Measurements from ENCODE around the gene CYP2S1.
"Not testable (repeated sequence)": the region's sequence is repeated elsewhere in the genome, so short reads cannot be mapped to it uniquely, and the experiment has no call there.

The CYP2S1 gene, protein sequence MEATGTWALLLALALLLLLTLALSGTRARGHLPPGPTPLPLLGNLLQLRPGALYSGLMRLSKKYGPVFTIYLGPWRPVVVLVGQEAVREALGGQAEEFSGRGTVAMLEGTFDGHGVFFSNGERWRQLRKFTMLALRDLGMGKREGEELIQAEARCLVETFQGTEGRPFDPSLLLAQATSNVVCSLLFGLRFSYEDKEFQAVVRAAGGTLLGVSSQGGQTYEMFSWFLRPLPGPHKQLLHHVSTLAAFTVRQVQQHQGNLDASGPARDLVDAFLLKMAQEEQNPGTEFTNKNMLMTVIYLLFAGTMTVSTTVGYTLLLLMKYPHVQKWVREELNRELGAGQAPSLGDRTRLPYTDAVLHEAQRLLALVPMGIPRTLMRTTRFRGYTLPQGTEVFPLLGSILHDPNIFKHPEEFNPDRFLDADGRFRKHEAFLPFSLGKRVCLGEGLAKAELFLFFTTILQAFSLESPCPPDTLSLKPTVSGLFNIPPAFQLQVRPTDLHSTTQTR

DNA sequence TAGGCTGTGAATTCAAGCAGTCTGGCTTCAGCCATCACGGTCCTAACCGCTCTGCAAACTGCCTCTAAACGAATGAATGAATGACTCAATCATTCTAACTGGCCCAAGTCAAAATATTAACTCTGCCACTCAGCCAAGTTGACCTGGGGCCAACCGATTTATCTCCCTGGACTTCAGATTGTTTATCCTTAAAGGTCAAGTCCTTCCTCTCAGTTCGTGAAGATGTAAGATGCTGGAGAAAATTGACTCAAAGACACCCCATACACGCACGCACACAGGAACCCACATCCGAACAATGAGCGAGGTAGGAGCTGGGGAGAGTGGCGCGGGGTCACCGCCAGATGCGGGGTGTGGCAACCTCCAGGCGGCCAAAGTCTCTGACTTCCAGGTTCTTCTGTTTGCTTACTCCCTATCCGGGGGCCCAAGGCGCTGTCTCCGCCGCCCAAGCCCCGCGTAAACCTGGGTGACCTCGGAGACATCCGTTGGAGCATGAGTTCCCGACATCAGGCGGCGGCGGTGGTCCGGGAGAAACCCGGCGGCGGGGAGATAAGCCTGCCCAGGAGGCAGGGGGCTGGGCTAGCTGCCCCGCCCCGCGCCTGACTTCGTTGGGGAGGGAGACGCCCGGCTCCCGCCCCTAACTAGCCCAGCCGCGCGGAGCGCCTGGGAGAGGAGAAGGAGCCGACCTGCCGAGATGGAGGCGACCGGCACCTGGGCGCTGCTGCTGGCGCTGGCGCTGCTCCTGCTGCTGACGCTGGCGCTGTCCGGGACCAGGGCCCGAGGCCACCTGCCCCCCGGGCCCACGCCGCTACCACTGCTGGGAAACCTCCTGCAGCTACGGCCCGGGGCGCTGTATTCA, at the start of gene CYP2S1:
CYP2S1 (plus strand) TSS at position 646 of the 856 bp plus-strand sequence; CDS start at position 692, 46 bp downstream.
- intact Hi-C loops (cut with DNase I), result no loop called here

GRCh38 chr19:41144403-41144802, 48.6 kb upstream of the CYP2S1 start:
- intact Hi-C loops (cut with DNase I), result loop anchor here (2.0 to 10.0 kb wide), 2 partner anchors 170 to 482 kb away; no protein-coding TSS in a partner anchor

More for the DNA sequence above, at the start of gene CYP2S1:
- peak in 2 of 10 donors; percentile 16 to 84 for DNase-seq

DNA sequence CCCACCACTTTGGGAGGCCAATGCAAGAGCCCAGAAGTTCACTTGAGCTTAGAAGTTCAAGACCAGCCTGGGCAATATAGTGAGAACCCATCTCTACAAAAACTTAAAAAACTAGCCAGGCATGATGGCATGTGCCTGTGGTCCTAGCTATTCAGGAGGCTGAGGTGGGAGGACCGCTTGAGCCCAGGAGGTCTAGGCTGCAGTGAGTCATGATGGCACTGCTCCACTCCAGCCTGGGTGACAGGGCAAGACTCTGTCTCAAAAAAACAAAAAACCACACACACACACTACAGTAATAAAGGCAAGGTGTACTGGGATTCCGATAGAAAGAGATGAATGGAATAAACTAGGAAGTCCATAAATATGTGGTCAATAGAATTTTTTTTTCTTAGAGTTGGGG, 43.2 kb upstream of the CYP2S1 start:
- intact Hi-C loops (cut with DNase I), result loop anchor here (10.0 kb wide), 1 partner anchor 175 kb away; no protein-coding TSS in a partner anchor
- DNase-seq, result no peak

More at GRCh38 chr19:41144403-41144802, 48.6 kb upstream of the CYP2S1 start:
- peak in 8 of 10 donors; percentile 26 to 94 (median 70) for DNase-seq

DNA sequence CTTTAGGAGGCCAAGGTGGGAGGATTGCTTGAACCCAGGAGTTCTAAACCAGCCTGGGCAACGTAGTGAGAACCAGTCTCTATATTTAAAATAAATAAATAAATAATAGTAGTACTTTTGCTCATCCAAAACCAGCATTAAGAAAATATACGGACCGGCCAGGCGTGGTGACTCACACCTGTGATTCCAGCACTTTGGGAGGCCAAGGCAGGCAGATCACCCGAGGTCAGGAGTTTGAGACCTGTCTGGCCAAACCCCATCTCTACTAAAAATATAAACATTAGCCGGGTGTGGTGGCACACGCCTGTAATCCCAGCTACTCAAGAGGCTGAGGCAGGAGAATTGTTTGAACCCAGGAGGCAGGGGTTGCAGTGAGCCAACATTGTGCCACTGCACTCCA, 42.0 kb upstream of the CYP2S1 start:
- intact Hi-C loops (cut with DNase I); DNase-seq: not testable (repeated sequence)

- intact Hi-C loops (cut with DNase I), result no loop called here
- DNase-seq, result no peak
Measured at GRCh38 chr19:41154060-41154459, 39.0 kb upstream of the CYP2S1 start.

- intact Hi-C loops (cut with DNase I), result no loop called here
Measured at GRCh38 chr19:41156207-41156606, 36.8 kb upstream of the CYP2S1 start.

GRCh38 chr19:41159881-41160280, 33.1 kb upstream of the CYP2S1 start:
- intact Hi-C loops (cut with DNase I), result no loop called here
- no peak for DNase-seq

More at GRCh38 chr19:41156207-41156606, 36.8 kb upstream of the CYP2S1 start:
- no peak for DNase-seq

DNA sequence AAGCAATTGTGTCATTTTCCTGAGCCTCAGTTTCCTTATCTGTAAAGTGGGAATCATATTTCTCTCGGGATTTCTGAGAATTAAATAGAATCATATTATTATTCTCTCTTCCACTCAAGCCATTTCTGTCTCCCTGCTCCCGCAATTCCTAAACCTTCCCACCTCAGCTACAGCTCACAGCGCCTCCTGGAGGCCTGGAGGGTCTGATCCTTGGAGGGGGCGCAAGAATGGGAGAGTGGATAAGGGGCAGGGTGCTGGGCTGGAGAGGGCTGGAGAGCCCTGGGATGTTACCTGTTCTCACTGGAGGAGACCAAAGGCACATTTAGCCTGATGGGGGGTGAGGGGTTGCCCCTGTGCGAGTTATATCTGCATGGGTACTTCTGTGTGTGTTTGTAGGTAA, 31.1 kb upstream of the CYP2S1 start:
- intact Hi-C loops (cut with DNase I), result no loop called here
- no peak for DNase-seq

DNA sequence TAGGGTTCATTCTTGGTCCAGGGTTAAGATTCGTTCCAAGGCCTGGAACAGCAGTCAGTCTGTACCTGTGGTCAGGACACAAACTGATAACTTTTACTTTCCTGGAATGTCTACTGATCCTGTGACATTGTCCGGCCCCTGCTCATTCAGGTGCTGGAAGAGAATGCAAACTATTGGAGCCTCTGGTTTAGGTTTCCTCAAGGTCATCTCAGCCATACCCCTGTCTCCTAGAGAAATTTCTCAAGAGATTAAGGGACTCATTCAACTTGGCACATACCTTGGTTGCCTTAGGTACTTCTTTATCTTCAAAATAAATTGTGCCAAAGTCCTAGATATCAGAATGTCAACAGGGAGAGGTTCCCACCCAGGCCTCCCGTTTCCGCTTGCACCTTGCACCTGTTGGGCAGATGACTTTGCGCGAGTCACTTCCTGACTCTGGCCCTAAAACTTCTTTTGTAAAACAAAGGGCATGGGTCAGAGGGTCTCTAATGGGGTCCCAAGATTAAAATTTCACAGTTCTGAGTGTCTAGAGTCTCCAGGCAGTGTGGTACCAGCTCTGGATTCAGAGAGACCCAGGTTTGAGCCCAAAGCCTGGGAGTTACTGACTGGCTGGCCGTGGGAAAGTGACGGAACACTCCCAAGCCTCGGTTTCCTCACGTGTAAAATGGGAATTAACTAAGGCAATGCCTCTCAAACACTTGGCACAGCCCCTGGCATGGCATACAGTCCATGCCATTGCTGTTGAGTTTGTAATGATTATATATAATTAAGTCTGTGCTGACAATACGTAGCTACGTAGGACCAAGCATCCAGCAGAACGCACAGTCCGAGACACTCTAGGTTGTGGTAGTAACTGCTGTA, 25.8 kb upstream of the CYP2S1 start:
- intact Hi-C loops (cut with DNase I), result no loop called here
- DNase-seq, result peak in 1 of 10 donors; percentile 20

GRCh38 chr19:41172297-41173164, 20.5 kb upstream of the CYP2S1 start:
- DNase-seq, result peak in 1 of 10 donors; percentile 40
- intact Hi-C loops (cut with DNase I), result no loop called here

- peak in 1 of 10 donors; percentile 20 for DNase-seq
Measured at GRCh38 chr19:41174297-41174928, 18.6 kb upstream of the CYP2S1 start.

GRCh38 chr19:41175801-41176777, 16.9 kb upstream of the CYP2S1 start:
- intact Hi-C loops (cut with DNase I), result no loop called here
- peak in 3 of 10 donors; percentile 18 to 87 (median 37) for DNase-seq

More at GRCh38 chr19:41174297-41174928, 18.6 kb upstream of the CYP2S1 start:
- intact Hi-C loops (cut with DNase I), result no loop called here

DNA sequence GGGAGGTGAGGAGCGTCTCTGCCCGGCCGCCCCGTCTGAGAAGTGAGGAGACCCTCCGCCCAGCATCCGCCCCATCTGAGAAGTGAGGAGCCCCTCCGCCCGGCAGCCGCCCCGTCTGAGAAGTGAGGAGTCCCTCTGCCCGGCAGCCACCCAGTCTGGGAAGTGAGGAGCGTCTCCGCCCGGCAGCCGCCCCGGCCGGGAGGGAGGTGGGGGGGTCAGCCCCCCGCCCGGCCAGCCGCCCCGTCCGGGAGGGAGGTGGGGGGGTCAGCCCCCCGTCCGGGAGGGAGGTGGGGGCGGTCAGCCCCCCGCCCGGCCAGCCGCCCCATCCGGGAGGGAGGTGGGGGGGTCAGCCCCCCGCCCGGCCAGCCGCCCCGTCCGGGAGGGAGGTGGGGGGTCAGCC, 12.8 kb upstream of the CYP2S1 start:
- intact Hi-C loops (cut with DNase I), result not testable (repeated sequence)
- peak in 1 of 10 donors; percentile 4 for DNase-seq

- intact Hi-C loops (cut with DNase I), result no loop called here
- DNase-seq, result no peak
Measured at GRCh38 chr19:41186971-41187883, 5.8 kb upstream of the CYP2S1 start.

DNA sequence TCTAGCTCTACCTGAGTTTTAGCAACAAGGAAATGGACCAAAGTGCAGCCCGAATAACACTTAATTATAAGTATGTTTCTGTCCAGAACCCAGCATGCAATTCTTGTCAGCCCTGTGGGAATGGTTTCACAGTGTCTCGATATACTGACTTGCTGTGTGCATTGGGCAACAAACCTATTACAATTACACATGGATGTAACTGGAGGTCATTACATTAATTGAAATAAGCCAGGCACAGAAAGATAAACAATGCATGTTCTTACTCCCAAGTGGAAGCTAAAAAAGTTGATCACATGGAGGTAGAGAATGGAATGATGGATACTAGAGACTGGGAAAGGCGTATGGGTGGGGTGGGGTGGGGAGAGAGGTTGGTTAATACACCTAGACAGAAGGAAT, 5.1 kb upstream of the CYP2S1 start:
- no peak for DNase-seq
- intact Hi-C loops (cut with DNase I), result no loop called here

- no peak for DNase-seq
- intact Hi-C loops (cut with DNase I), result no loop called here
Measured at GRCh38 chr19:41189425-41190065, 3.5 kb upstream of the CYP2S1 start.

Measured in posterior cingulate gyrus (tissue), 11 donors.